Measurements from ENCODE around the gene PAK5. TPM values are rescaled to one million over a fixed set of nuclear protein-coding genes. Genes with fewer than 3 reads are reported as not detected.

Gene PAK5
- polyA plus RNA-seq, 1 donor (not counting 4 experiments of a cell fraction or from before 2014, with no cell fraction given): not detected

DNA sequence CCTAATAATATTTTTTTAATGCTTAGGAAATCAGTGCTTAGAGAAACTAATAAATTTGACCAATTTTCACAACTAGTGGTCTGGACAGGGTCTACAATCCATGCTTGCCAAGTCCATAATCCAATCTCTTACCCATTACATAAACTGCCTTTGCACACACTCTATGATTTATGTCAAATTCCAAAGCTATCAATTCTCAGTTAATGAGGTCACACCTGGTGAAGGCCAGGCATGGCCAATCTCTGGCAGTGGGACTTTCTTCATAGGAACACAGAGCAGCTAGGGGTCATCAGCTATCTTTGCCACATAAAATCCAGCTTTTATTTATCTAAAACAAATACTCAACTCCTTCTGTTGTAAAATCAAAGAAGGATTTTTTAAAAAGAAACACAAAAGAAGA, 21.2 kb downstream of the PAK5 start:
- H3K9me3 ChIP-seq (ENCODE audit: control insufficient read depth, low read depth, low read length): no peaks in the 10 kb centered on the region
- no peak overlapping the region for H3K4me2 ChIP-seq (ENCODE audit: control insufficient read depth, extremely low read depth, insufficient read depth, low read depth, low read length)
- H3K4me3 ChIP-seq (ENCODE audit: control insufficient read depth in 2 of 3, extremely low read depth in 1 of 3, insufficient read depth in 2 of 3, low read depth in 1 of 3, low read length in 3 of 3): no peak overlapping the region
- no peak for TF ChIP-seq EZH2 (IDR thresholded peaks at IDR 0.05; ENCODE audit: low read length)
- no peaks in the 10 kb centered on the region for H3K4me1 ChIP-seq (ENCODE audit: control insufficient read depth, extremely low read depth, insufficient read depth, low read length)
- dilution Hi-C loops (cut with MboI; ENCODE audit: extremely low pct_ligation_motif_present, low sequenced_read_pairs): no loop called here
- H3K36me3 ChIP-seq (ENCODE audit: control insufficient read depth in 2 of 2, extremely low read depth in 1 of 2, insufficient read depth in 2 of 2, low read length in 2 of 2): no peaks in the 10 kb centered on the region
- H4K20me1 ChIP-seq (ENCODE audit: control insufficient read depth, extremely low read depth, insufficient read depth, low read length): no peaks in the 10 kb centered on the region
- H3K27ac ChIP-seq (ENCODE audit: control insufficient read depth, insufficient read depth, low read length): no peak overlapping the region
- no peaks in the 10 kb centered on the region for H3K79me2 ChIP-seq (ENCODE audit: control insufficient read depth, insufficient read depth, low read length)
- DNase-seq (ENCODE audit: low read depth, low spot score) (no peak), FAIRE-seq (no peak)
- H2AFZ ChIP-seq (ENCODE audit: control insufficient read depth, low read length): no peak overlapping the region
- H3K9ac ChIP-seq (ENCODE audit: control insufficient read depth, extremely low read depth, insufficient read depth, low read length): no peak overlapping the region
- H3K9me1 ChIP-seq (ENCODE audit: control insufficient read depth, extremely low read depth, insufficient read depth, low read length): no peaks in the 10 kb centered on the region
- no peaks in the 10 kb centered on the region for H3K27me3 ChIP-seq (ENCODE audit: control insufficient read depth, extremely low read depth, insufficient read depth, low read length)

DNA sequence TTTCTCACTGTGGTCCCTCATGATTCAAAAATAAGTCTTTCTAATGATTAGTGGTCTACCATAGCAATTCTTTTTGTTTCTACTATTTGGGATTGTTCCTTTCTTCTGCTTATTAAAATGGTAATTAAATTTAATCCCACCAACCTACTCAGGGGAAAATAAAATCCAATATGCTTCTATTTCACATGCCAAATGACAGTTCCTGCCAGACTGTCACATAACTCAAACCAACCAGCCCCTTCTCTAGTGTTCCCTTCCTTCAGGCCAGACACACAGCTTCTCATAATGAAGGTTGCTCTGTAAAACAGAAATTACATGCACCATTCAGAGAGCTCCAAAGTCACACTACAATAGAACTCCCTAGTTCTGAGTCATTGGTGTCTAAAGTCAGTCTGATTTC, 23.2 kb downstream of the PAK5 start:
- FAIRE-seq: no peak
- Histone ChIP-seq H3K9me3 (ENCODE audit: control insufficient read depth, low read depth, low read length) (no peaks in the 10 kb centered on the region), H3K27me3 (ENCODE audit: control insufficient read depth, extremely low read depth, insufficient read depth, low read length) (no peaks in the 10 kb centered on the region), H4K20me1 (ENCODE audit: control insufficient read depth, extremely low read depth, insufficient read depth, low read length) (no peaks in the 10 kb centered on the region), H3K27ac (ENCODE audit: control insufficient read depth, insufficient read depth, low read length) (no peak overlapping the region), H3K9ac (ENCODE audit: control insufficient read depth, extremely low read depth, insufficient read depth, low read length) (no peak overlapping the region), H3K9me1 (ENCODE audit: control insufficient read depth, extremely low read depth, insufficient read depth, low read length) (no peaks in the 10 kb centered on the region), H3K79me2 (ENCODE audit: control insufficient read depth, insufficient read depth, low read length) (no peaks in the 10 kb centered on the region), H3K36me3 (ENCODE audit: control insufficient read depth in 2 of 2, extremely low read depth in 1 of 2, insufficient read depth in 2 of 2, low read length in 2 of 2) (no peaks in the 10 kb centered on the region), H3K4me3 (ENCODE audit: control insufficient read depth in 2 of 3, extremely low read depth in 1 of 3, insufficient read depth in 2 of 3, low read depth in 1 of 3, low read length in 3 of 3) (no peak overlapping the region), H3K4me1 (ENCODE audit: control insufficient read depth, extremely low read depth, insufficient read depth, low read length) (no peaks in the 10 kb centered on the region), H2AFZ (ENCODE audit: control insufficient read depth, low read length) (no peak overlapping the region), H3K4me2 (ENCODE audit: control insufficient read depth, extremely low read depth, insufficient read depth, low read depth, low read length) (no peak overlapping the region)
- DNase-seq (ENCODE audit: low read depth, low spot score): no peak
- dilution Hi-C loops (cut with MboI; ENCODE audit: extremely low pct_ligation_motif_present, low sequenced_read_pairs): no loop called here
- TF ChIP-seq EZH2 (IDR thresholded peaks at IDR 0.05; ENCODE audit: low read length): no peak
- TF ChIP-seq, protein P1, sequence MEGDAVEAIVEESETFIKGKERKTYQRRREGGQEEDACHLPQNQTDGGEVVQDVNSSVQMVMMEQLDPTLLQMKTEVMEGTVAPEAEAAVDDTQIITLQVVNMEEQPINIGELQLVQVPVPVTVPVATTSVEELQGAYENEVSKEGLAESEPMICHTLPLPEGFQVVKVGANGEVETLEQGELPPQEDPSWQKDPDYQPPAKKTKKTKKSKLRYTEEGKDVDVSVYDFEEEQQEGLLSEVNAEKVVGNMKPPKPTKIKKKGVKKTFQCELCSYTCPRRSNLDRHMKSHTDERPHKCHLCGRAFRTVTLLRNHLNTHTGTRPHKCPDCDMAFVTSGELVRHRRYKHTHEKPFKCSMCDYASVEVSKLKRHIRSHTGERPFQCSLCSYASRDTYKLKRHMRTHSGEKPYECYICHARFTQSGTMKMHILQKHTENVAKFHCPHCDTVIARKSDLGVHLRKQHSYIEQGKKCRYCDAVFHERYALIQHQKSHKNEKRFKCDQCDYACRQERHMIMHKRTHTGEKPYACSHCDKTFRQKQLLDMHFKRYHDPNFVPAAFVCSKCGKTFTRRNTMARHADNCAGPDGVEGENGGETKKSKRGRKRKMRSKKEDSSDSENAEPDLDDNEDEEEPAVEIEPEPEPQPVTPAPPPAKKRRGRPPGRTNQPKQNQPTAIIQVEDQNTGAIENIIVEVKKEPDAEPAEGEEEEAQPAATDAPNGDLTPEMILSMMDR (optimal IDR thresholded peaks at IDR 0.05 in 1 of 3, IDR thresholded peaks at IDR 0.05 in 1 of 3, conservative IDR thresholded peaks at IDR 0.05 in 1 of 3; ENCODE audit: extremely low read depth in 1 of 3, insufficient read depth in 2 of 3, low read length in 3 of 3): no peak

DNA sequence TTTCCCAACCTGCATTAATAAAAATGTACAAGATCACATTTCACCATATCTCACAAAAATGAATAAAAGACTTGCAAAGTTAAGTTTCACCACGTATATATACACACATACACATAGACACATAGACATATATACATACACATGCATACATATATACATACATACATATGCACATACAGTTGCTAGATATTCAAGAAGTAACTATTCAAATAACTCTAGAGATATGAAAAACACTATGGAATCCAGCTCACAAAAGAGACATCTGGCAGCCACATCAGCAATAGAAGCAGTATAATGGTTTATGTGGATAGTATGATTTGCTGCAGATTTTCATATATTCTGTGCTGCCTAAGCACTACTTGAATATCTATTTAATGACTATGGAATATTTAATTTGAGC, 28.1 kb downstream of the PAK5 start:
- Histone ChIP-seq H3K36me3 (ENCODE audit: control insufficient read depth in 2 of 2, extremely low read depth in 1 of 2, insufficient read depth in 2 of 2, low read length in 2 of 2) (no peaks in the 10 kb centered on the region), H3K9me1 (ENCODE audit: control insufficient read depth, extremely low read depth, insufficient read depth, low read length) (no peaks in the 10 kb centered on the region), H3K9ac (ENCODE audit: control insufficient read depth, extremely low read depth, insufficient read depth, low read length) (no peak overlapping the region), H2AFZ (ENCODE audit: control insufficient read depth, low read length) (no peak overlapping the region), H3K27ac (ENCODE audit: control insufficient read depth, insufficient read depth, low read length) (no peak overlapping the region), H3K4me3 (ENCODE audit: control insufficient read depth in 2 of 3, extremely low read depth in 1 of 3, insufficient read depth in 2 of 3, low read depth in 1 of 3, low read length in 3 of 3) (no peak overlapping the region), H3K79me2 (ENCODE audit: control insufficient read depth, insufficient read depth, low read length) (no peaks in the 10 kb centered on the region), H3K4me2 (ENCODE audit: control insufficient read depth, extremely low read depth, insufficient read depth, low read depth, low read length) (no peak overlapping the region), H3K9me3 (ENCODE audit: control insufficient read depth, low read depth, low read length) (no peaks in the 10 kb centered on the region), H3K27me3 (ENCODE audit: control insufficient read depth, extremely low read depth, insufficient read depth, low read length) (no peaks in the 10 kb centered on the region), H3K4me1 (ENCODE audit: control insufficient read depth, extremely low read depth, insufficient read depth, low read length) (no peaks in the 10 kb centered on the region), H4K20me1 (ENCODE audit: control insufficient read depth, extremely low read depth, insufficient read depth, low read length) (no peaks in the 10 kb centered on the region)
- FAIRE-seq: no peak
- TF ChIP-seq, protein P1 (optimal IDR thresholded peaks at IDR 0.05 in 1 of 3, IDR thresholded peaks at IDR 0.05 in 1 of 3, conservative IDR thresholded peaks at IDR 0.05 in 1 of 3; ENCODE audit: extremely low read depth in 1 of 3, insufficient read depth in 2 of 3, low read length in 3 of 3): no peak
- TF ChIP-seq EZH2 (IDR thresholded peaks at IDR 0.05; ENCODE audit: low read length): no peak
- dilution Hi-C loops (cut with MboI; ENCODE audit: extremely low pct_ligation_motif_present, low sequenced_read_pairs): no loop called here
- DNase-seq (ENCODE audit: low read depth, low spot score): no peak
